ENCODE measurements around the gene DCDC2C.

Gene DCDC2C

DNA sequence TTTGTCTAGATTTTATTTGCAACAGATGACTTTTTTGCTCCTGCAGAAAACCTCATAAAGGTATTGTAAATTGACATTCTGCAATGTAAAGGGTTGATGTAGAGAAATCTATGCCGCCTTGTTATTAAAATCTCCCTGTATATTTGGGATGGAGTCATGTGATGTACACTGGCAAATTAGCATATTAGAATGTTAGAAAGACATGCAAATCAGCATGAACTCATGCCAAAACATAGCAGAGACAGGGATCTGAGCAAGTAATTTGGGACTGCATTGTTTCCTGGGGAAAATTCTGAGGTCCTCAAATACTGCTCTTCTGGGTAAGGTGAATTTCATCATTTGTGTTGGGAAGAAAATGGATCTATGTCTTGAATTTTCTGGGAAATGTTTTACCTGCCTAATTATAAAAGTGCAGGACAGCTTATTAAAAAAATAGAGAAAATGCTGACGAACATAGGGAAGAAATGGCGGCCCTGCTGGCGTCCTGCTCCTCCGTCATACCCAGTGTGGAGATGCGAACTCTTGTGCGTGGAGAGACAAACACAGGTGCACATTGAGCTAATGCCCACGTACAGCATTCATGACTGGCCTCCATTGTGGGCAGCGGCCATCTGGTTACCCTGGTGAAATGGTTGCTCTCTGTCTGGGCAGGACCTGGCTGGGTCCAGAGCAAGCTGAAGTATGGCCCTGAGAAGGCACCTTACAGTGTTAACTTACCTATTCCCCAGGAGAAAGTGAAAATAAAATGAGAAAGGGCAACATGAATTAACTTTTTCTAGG is 29.1 kb upstream of the DCDC2C start:
- DNase-seq: no peak

DNA sequence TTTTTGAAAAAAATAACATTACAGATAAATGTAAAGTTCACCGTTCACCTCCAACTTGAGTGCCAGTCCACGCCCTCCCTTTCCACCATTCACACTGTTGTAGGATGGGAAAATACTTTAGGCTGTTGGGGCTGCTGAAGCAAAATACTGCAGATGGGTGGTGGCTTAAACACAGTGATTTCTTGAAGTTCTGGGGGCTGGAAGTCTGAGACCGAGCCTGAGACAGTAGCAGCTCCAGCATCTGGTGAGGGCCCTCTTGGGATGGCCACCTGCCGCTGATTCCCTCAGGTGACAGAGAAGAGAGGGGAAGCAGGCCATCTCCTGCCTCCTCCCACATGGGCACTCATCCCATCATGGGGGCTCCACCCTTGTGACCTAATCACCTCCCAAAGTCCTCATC is 27.7 kb upstream of the DCDC2C start:
- no peak for DNase-seq

DNA sequence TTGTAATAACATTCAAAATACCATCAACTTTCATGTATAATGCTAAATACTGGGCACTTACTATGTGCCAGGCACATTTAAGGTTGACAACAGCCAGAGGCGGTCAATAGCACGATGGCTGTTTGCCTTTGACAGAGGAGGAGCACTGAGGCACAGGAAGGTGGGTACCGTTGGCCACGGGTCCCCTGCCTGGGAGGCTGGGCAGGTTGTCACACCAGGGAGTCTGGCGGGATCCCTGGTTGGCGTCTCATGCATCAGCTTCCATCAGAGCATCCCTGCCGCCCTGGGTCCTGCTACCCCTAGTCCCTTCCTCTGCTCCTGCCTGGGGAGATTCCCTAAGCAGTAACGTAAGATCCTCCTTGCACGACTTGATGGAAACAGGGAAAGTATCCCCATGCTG is 25.9 kb upstream of the DCDC2C start:
- no peak for DNase-seq

DNA sequence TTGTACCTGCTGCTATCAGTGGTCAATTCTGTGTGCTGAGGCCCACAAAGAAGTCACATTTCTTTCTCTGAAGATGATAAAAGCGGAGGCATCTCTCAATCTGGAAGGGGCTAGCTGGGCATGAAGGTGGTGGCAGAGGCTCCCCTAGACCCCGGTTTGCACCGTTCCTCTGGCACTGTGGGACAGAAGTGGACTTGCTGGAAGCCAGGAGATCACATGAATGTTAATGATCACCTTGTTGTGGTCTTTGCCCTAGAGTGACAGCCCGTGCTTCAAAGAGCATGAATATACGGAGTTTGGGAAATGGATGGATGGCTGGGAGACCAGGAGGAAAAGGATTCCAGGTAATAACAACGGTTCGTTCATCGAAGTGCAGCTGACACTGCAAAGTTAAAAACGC is 25.2 kb upstream of the DCDC2C start:
- DNase-seq: no peak

DNA sequence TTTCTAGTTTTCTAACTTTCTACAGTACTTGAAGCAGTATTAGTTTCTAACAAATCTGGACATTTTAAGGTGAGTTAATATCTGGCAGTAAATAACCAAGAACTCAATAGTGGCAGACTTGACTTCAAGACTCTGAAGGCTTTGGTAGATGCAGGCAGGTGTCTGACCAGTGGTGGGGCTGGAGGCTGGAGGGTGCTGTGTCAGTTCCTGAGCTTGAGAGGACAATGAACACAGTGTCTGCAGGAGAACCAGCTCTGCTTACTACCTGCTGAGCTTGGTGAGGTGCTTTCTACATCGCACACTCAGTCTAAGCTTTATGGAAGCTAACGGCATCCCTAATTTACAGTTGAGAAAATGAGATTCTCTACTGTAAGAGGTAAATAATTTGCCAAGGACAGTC is 24.2 kb upstream of the DCDC2C start:
- DNase-seq: no peak

DNA sequence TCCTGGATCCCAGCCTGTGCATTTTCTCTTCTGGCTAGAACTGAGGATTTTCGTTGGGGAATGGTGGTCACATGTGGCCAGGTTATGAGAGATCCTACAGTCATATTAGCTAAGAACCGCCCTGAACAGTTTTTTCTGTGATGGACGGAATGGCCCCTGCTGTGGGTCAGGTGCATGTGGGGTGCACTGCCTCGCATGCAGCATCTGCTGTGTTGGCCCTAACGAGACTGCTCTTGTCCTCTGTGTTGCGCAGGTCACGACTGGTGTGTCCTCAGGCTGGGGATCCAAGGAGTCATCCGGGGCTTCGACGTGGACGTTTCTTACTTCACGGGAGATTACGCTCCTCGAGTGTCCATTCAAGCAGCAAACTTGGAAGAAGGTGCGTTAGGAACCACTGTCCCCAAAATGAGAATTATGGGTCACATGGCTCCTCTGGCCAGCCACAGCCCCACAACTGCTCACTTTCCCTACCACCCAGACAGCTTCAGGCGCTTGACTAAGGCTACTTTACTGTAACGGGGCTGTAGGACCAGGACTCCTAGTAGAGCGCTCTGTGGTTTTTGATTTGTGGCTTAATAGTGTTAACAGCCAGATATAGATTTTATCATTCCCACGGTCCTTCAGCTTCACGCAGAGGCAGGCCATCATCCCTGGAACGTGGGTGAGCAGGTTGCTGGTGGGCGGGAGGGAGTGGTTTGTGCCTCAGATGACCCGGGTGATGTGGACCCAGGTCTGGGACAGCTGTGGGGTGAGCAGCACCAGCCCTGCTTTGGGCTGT is 23.6 kb upstream of the DCDC2C start:
- no peak for DNase-seq

DNA sequence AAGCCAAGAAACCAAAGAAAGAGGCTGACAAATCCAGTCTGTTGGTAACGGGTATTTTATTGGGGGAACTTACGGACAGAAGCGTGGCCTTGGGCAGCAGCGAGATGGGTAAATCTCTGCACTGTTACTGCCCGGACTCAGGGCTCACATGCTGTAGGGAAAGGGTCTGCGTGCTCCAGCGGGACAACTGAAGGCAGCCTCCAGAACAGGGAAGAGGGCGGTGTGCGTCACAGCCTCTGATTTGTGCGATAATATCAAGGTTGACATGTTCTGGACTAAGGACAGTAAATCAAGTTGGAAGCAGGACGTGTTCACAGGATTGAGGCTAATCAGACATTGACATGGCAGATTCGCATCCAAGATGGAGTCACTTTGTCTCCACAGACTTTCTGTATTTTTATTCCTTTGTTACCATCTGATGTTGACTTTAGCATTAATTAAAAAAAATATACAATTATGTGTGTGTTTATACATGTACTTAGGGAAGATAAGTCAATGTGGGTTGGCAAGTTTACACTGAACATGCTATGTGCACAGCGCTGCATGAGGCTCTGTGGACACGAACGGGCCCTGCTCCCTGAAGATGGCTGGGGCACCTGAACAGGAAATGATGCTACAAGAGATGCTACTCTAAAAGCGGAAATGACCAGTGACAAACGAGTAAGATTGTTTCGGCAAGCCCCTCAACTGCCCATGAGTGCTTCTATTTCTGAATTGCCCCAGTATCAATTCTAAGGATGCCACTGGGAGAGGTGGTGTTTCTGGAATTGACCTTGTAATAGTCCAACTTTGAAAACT is 22.6 kb upstream of the DCDC2C start:
- DNase-seq: no peak

DNA sequence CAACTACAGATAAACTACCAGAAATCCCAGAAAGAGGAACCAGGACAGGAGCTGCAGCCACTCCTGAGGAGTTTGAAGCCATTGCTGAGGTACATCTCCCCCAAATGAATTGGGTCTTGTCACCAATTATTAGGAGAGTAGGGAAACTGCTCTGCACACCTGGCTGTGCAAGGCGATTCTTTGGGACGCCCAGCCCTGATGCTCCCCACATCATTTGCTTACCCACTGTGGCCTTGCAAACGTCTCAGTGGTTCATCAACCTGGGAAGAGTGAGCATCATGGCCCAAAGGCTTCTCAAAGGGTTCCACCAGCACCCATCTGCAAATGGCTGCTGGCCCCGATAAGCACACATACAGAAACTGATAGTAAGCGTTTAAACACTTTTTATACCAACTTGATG is 21.8 kb upstream of the DCDC2C start:
- DNase-seq: no peak

DNA sequence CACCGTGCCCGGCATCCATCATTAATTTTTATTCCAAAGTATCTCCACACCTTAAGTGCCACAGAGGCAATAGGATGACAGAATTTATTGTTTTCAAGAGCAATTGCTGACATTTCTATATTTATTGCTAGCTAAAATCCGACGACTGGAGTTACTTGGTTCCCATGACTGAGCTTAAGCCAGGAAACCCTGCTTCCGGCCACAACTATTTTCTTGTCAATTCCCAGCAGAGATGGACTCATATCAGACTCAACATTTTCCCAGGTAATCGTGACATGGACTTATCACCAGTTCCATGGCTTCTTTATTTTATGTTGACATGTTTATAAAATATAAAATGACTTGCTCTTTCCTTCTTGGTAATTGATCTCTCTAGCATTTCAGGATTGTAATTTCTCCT is 20.6 kb upstream of the DCDC2C start:
- DNase-seq: no peak

DNA sequence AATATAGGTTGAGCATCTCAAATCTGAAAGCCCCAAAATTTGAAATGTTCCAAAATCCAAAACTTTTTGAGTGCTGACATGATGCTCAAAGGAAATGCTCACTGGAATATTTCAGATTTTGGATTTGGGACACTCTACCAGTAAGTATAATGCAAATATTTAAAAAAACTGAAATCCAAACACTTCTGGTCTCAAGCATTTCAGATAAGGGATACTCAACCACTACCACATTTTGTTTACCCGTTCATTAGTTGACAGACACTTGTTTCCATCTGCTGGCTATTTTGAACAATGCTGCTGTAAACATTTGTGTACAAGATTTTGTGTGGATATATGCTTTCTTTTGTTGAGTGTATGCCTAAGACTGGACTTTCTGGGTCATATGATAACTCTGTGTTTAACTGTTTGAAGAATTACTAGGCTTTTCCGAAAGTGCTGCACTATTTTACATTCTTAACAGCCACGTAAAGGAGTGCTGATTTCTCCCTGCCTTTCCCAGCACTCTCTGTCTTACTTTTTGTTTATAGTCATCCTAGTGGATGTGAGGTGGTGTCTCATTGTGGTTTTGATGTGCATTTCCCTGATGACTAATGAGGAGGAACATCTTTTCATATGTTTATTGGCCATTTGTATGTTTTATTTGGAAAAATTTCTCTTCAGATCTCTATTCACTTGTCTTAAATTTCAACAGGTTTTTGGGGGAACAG is 19.5 kb upstream of the DCDC2C start:
- no peak for DNase-seq

DNA sequence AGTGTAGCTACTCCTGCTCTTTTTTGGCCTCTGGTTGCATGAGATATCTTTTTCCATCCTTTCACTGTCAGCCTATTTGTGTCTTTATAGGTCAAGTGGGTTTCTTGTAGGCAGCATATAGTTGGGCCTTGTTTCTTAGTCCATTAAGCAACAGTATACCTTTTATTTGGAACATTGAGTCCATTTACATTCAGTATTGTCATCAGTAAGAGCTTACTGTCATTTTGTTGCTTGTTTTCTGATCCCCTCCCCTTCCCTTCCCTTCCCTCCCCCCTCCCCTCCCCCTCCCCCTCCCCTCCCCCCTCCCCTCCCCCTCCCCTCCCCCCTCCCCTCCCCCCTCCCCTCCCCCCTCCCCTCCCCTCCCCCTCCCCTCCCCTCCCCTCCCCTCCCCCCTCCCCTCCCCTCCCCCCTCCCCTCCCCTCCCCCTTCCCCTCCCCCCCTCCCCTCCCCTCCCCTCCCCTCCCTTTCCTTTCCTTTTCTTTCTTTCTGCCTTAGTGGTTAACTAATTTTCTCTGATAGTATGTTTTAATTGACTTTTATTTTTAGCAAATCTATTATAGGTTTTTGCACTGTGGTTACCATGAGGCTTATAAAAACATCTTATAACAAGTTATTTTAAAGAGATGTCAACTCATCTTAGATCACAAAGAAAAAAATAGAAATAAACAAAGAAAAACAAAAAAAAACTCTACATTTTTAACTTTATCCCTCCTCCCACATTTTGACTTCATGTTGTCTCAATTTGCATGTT is 13.2 kb upstream of the DCDC2C start:
- peak; percentile 6 for DNase-seq

DNA sequence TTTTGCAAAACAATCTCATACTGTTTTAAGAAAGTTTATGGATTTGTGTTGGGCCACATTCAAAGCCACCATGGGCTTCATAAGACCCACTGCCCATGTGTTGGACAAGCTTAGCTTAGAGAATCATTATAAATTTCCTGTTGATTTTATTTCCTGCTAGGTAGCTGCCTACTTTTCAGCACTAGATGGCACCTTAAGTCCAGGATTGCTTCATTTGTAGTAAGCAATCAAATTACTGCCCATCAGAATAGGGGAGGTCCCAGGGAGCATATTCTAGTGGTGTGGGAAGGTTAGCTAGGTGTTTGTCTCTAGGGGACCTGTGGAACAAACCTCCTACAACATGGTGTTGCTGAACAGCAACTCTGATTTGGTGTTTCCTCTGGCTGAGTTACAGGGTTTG is 11.0 kb upstream of the DCDC2C start:
- peak; percentile 43 for DNase-seq

DNA sequence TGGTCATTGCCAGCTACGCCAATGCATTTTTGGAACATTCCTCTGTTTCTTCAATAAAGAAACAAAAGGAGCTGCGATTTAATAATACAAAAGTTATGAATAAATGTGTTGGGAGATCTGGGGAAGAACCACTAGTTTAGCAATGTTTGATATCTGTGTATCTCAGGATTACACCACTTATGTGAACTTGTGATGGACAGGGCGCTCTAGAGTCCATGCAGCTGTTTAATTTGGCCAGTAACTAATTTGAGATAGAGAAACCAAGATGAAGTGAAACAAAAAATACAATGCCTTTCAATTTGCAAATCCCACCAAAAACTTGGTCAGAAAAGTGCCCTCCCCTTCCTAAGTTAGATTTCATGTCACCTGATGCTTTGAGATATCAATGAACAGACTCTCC is 6.8 kb upstream of the DCDC2C start:
- no peak for DNase-seq

DNA sequence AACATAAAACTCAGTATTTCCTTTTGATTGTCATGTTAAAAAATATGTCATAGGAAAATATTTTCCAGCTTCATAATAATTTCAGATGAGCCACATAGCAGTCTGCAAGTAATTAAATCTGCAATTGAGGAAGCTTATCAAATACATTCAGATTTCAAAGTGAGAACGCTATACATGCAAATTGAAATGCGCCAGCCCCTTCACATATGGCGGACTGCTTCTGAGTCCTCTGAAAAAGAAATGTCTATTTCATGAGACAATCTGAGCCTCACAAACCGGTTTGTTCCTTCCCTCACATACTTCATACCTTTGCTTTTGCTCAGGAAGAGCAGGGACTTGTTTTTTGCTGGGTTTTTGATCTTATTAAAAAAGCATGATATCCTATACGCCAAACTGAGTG is 2.3 kb upstream of the DCDC2C start:
- DNase-seq: no peak

DNA sequence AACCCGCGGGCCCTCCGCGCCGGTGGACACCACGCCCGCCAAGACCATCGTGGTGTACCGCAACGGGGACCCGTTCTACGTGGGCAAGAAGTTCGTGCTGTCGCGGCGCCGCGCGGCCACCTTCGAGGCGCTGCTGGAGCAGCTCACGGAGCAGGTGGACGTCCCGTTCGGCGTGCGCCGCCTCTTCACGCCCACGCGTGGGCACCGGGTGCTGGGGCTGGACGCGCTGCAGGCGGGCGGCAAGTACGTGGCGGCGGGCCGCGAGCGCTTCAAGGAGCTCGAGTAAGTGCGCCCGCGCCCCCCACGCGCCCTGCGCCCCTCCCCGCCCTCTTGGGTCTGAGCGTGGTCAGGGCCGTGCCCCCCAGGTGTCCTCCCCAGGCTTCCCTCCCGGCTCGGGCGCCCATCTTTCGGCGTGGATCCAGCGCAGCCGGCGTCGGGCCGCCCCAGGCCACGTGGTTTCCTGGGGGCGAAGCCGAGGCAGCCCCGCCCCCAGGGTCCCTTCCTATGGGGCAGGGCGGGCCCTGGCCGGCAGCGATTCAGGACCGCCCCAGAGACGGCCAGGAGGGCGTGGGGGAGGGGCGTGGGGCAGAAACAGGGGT is 481 bp downstream of the DCDC2C start:
- no peak for DNase-seq

DNA sequence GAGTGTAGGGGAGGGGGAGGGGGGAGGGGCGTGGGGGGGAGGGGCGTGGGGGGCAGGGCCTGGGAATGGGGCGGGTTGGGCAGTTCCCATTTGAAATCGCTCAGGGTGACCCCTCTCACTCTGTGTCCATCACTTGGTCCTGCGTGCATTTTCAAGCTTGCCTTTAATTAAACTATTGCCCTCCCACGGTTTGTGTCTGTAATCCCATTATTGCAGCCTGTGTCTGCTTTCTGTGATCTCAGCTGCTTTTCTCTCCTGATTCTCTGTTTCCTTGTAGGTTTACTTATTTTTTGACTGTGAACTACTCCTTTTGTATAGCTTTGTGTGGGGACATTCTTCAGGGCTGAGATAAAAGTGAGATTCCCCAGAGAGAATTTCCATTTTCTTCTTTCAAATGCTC is 1.3 kb downstream of the DCDC2C start:
- no peak for DNase-seq

DNA sequence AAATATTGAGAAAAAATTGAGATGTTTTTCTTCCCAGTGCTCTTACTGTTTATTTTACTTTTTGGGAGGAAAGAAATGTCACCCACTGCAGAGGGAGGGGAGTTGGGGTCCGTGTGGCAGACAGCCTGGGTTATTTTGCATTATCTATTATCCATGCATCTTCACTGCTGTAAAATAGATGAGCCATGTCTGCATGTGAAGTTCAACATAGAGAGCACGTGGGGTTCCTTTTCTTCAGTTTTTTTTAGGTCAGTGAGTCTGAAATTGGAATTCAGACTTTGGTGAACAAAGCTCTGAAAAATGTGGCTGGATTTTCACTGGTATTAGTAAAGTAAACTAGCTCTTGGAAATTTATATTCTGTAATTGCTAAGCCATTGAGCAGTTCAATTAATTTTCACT is 2.4 kb downstream of the DCDC2C start:
- no peak for DNase-seq

DNA sequence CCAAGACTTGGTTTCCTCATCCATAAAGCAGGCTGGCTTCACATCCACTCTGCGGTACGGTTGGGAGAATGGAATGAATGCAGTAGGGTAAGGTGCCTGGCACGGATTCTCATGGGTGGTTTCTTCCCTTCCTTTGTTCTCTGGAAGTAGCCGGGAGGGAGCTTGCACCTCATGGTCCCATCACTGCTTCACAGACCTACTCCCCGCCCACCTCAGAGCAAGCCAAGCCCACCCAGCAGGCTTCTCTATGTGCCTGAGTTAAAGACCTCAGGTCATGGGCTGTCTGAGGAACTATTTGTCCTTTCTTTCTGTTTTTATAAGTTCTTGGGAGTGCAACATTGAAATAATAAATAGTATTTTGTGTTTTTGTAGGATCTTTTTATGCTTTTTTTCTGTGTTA is 3.5 kb downstream of the DCDC2C start:
- no peak for DNase-seq

DNA sequence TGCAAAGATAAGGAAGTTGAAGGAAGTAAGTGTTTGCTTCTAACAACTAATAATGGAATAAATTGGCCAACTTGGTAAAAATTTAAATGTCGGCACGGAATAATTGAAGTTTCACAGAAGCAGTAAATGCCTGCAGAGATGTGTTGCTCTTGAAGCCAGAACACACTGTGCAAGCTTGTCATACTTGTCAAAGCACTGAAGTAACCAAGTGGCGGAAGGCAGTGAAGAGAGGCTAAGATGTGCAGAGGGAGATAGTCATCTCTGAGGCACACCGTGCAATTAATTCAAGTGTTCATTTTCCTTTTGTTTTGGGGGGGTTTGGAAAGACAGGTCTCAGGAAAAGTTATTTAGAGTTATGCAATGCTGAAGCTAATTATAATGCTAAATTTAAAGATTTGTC is 5.2 kb downstream of the DCDC2C start:
- no peak for DNase-seq

DNA sequence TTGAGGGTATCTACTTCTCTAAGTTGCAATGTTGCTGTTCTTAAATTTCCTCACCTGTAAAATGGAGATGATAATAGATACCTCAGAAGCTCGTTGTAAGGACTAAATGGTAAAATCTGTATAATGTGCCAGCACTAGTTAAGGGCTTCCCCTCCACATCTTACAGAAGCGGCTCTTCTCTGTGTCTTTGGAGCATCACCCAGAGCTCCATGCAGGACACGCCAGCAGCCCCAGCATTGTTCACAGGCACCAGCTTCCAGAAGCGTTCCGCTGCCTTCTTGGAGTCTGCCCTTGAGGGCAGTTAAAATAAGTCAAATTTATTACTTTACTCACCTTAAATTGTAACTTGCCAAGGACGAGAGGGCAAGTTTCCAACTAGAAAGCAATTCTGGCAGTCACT is 5.8 kb downstream of the DCDC2C start:
- no peak for DNase-seq

DNA sequence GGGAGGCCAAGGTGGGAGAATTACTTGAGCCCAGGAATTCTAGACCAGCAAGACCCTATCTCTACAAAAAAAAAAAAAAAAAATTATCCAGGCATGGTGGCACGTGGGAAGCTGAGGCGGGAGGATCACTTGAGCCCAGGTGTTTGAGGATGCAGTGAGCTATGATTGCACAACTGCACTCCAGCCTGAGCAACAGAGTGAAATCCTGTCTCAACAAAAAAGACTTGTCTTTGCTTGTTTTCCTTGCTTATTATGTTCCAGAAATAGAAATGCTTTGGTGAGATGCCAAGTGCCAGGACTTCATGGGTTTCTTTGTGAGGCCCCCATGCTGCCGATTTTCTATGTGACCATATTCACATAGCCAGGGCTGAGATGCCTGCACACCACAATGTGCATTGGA is 9.0 kb downstream of the DCDC2C start:
- no peak for DNase-seq

Data from hematopoietic multipotent progenitor cell treated with erythropoietin and hydrocortisone succinate and interleukin-3 and kit ligand, for 6 days (in vitro differentiated cells).